Measurements from ENCODE around the gene KLHL26. TPM values are rescaled to one million over a fixed set of nuclear protein-coding genes. Genes with fewer than 3 reads are reported as not detected.
"Not testable (repeated sequence)": the region's sequence is repeated elsewhere in the genome, so short reads cannot be mapped to it uniquely, and the experiment has no call there.

Gene KLHL26
- total and polyA plus RNA-seq, 9 donors, result 1.6 to 24.0 (median 10.6) TPM

GRCh38 chr19:18596752-18597157 is 40.1 kb upstream of the KLHL26 start:
- whole genome bisulfite sequencing, 3 donors, result 3 to 11% (median 3%) methylated on average over 21 of the region's 21 CpGs
- Histone ChIP-seq H3K36me3 (no peaks in the 10 kb centered on the region), H3K4me1 (ENCODE audit: insufficient read depth) (peaks cover 2% of the 10 kb centered on the region), H3K4me3 (no peak overlapping the region), H3K9me3 (no peaks in the 10 kb centered on the region), H3K27me3 (no peaks in the 10 kb centered on the region), H3K27ac (no peak overlapping the region)
- intact Hi-C loops (cut with DNase I), result loop anchor here in 3 of 4 donors (5.0 to 10.0 kb wide), 4 partner anchors 78 to 258 kb away; partner anchors contain the start of gene CRTC1 (in 1 of the 3)
- peak in 4 of 5 donors; percentile 45 to 75 (median 60) for DNase-seq
- TF ChIP-seq POLR2A (IDR thresholded peaks at IDR 0.05), result peak; percentile 10
- no peak for TF ChIP-seq CTCF (IDR thresholded peaks at IDR 0.05)
- TF ChIP-seq EP300 (IDR thresholded peaks at IDR 0.05), result no peak

- TF ChIP-seq EP300 (IDR thresholded peaks at IDR 0.05) (no peak), CTCF (IDR thresholded peaks at IDR 0.05) (no peak), POLR2A (IDR thresholded peaks at IDR 0.05) (no peak)
- WGBS, 3 donors, result 25 to 32% (median 27%) methylated on average over 25 of the region's 25 CpGs
- DNase-seq, result no peak
- Histone ChIP-seq H3K9me3 (no peaks in the 10 kb centered on the region), H3K27me3 (no peaks in the 10 kb centered on the region), H3K4me3 (no peak overlapping the region), H3K27ac (no peak overlapping the region), H3K36me3 (no peaks in the 10 kb centered on the region), H3K4me1 (ENCODE audit: insufficient read depth) (peaks cover 2% of the 10 kb centered on the region)
- intact Hi-C loops (cut with DNase I), result loop anchor here in 3 of 4 donors (5.0 to 10.0 kb wide), 4 partner anchors 77 to 257 kb away; partner anchors contain the start of gene CRTC1 (in 1 of the 3)
Observed at GRCh38 chr19:18597809-18598660, 38.8 kb upstream of the KLHL26 start.

GRCh38 chr19:18599485-18599884 is 37.3 kb upstream of the KLHL26 start:
- TF ChIP-seq CTCF (IDR thresholded peaks at IDR 0.05), result no peak
- no peak for TF ChIP-seq POLR2A (IDR thresholded peaks at IDR 0.05)
- no peak for TF ChIP-seq EP300 (IDR thresholded peaks at IDR 0.05)
- intact Hi-C loops (cut with DNase I), result loop anchor here in 3 of 4 donors (5.0 to 10.0 kb wide), 4 partner anchors 75 to 255 kb away; partner anchors contain the start of gene CRTC1 (in 1 of the 3)
- 81 to 83% (median 82%) methylated on average over 16 to 20 of the region's 20 CpGs for WGBS, 3 donors
- no peaks in the 10 kb centered on the region for H3K36me3 ChIP-seq
- no peak overlapping the region for H3K27ac ChIP-seq
- no peak overlapping the region for H3K4me3 ChIP-seq
- H3K9me3 ChIP-seq, result no peaks in the 10 kb centered on the region
- no peak for DNase-seq
- H3K27me3 ChIP-seq, result peaks cover 2% of the 10 kb centered on the region
- H3K4me1 ChIP-seq (ENCODE audit: insufficient read depth), result no peaks in the 10 kb centered on the region

GRCh38 chr19:18600692-18601397 is 36.0 kb upstream of the KLHL26 start:
- H3K4me1 ChIP-seq (ENCODE audit: insufficient read depth); DNase-seq; H3K36me3 ChIP-seq; intact Hi-C loops (cut with DNase I); H3K9me3 ChIP-seq; H3K4me3 ChIP-seq; H3K27ac ChIP-seq; H3K27me3 ChIP-seq: not testable (repeated sequence)
- 86 to 92% (median 90%) methylated on average over 15 of the region's 15 CpGs for WGBS, 3 donors
